Measurements from ENCODE around the gene RTEL1.

Gene RTEL1

DNA sequence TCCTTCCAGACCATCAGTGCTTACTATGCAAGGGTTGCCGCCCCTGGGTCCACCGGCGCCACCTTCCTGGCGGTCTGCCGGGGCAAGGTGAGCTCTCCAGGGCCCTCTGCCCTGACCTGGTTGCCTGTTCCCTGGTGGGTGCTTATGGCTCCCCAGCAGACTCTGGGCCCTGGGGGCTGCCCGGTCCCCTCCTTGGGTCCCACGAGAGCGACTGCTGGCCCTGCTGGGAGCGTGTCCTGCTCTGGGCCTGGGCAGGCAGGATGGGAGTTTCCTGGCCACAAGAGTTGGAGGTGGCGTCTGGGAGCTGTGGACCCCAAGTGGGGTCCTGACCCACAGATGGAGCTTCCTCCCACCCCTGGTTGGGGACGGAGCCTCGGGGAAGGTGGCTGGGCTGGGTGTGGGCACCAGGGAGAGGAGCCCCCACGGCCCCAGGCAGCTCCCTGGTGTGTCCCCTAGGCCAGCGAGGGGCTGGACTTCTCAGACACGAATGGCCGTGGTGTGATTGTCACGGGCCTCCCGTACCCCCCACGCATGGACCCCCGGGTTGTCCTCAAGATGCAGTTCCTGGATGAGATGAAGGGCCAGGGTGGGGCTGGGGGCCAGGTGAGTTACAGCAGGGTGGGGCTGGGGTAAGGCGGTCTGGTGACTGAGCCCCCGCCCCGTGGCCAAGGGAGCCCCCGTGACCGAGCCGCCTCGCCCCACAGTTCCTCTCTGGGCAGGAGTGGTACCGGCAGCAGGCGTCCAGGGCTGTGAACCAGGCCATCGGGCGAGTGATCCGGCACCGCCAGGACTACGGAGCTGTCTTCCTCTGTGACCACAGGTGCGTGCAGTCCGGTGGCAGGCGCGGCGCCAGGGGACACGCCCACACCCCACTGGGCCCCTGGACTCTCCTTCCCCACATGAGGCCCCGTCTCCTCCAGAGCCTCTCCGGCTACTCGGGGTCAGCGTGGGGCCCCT lies 31.2 kb downstream of the RTEL1 start:
- DNase-seq (ENCODE audit: low read depth in 2 of 2, low spot score in 1 of 2) = no peak

DNA sequence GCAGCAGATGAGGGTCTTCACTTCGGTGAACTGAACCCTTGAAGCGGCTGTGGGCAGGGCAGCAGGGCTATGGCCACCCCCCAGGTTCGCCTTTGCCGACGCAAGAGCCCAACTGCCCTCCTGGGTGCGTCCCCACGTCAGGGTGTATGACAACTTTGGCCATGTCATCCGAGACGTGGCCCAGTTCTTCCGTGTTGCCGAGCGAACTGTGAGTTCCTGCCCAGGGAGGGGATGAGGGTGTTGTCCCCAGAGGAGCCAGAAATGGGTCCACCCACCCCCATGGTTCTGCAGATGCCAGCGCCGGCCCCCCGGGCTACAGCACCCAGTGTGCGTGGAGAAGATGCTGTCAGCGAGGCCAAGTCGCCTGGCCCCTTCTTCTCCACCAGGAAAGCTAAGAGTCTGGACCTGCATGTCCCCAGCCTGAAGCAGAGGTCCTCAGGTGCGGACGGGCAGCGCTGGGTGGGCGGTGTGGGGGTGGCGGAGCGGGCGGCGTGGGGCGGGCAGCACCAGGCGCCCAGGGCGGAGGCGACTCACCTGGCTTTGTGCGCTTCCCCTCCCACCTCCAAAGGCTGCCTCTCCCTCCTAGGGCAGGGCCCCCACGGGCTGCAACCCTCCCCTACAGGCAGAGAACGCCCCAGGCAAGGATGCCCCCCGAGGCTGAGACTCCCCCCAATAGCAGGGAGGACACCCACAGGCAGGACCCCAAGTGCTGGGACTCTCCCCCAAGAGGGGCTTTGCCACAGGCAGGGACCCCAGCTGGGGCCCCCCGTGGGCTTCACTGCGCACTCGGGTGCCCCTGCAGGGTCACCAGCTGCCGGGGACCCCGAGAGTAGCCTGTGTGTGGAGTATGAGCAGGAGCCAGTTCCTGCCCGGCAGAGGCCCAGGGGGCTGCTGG lies 32.1 kb downstream of the RTEL1 start:
- no peak for DNase-seq (ENCODE audit: low read depth in 2 of 2, low spot score in 1 of 2)

DNA sequence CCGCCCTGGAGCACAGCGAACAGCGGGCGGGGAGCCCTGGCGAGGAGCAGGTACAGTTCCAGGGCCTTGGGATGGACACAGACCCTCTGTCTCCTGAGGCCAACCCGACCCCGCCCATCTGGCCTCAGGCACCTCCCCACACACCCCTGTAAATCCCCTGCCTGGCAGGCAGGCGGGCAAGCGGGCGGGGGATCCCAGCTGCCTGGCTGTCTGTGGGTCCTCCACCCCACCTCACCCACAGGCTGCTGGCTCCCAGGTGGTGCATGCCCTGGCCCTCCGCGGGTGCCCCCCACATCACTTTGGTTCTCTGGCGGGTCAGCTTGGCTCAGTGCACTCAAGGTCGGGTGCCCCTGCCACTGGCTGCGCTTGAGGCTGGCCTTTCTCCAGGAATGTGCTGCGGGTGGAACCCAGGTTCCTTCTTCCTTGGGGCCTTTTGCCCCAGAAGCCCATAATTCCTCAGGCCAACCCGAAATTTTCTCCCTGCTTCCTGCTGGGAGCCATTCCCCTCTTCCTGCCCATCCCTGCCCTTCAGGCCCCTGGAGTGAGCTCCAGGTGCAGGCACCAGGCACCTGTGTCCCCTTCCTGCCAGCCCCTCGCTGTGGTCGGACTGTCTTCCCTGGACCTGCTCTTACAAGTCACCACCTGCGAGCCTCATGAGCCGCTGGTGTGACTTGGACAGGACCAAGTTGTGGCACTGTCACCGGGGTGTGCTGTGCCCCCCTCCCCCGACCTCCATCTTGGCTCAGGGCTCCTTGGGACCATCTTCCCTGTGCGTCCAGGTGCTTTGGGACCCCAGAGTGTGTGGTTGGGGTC lies 33.0 kb downstream of the RTEL1 start:
- no peak for DNase-seq (ENCODE audit: low read depth in 2 of 2, low spot score in 1 of 2)

DNA sequence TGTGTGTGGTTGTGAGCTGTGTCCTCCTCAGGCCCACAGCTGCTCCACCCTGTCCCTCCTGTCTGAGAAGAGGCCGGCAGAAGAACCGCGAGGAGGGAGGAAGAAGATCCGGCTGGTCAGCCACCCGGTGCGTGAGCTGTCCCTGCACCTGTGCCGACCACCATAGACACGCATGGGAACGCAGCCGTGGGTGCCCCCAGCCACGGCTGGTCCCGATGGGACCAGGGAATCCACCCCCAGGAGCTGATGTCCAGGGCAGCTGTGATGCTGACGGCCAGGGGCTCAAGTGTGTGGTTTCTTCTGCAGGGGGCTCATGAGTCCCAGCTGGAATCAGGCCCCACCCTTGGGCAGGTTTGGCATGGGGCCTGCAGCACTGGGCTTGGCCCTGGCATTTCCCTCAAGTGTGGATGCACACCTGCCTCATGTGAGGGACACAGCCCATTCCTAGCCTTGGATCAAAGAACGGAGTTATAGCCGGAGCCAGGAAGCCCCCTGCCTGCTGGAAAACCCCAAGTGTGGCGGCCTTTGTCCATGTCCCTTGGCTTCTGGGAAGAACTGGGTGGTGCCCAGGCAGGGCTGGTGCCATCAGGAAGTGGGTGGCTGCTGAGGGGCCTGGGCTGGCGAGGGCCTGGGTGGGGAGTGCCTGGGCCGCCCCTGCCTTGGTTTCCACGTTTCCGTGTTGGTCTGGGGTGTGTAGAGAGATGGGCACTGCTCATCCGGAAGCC lies 33.8 kb downstream of the RTEL1 start:
- DNase-seq (ENCODE audit: low read depth in 2 of 2, low spot score in 1 of 2) = no peak

DNA sequence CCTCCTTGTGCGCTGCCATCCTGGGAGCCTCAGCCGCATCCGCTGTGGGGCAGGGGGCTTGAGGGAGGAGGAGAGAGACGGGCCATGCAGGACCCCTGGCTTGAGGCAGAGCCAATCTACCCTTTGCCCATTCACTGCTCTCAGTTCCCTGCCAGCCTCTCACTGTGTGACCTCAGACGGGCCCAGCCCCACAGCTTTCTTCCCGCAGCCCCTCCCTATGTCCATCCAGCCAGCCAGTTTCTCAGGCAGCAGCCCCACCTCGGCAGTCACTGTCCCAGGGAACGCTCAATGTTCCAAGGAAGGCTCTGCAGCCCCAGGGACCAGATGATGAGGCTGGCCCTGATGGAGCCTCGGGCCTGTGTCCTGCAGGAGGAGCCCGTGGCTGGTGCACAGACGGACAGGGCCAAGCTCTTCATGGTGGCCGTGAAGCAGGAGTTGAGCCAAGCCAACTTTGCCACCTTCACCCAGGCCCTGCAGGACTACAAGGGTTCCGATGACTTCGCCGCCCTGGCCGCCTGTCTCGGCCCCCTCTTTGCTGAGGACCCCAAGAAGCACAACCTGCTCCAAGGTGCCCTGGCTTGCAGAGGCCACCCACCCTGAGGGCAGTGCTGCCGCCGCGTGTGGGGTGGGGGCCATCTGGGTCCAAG lies 34.4 kb downstream of the RTEL1 start:
- no peak for DNase-seq (ENCODE audit: low read depth in 2 of 2, low spot score in 1 of 2)

DNA sequence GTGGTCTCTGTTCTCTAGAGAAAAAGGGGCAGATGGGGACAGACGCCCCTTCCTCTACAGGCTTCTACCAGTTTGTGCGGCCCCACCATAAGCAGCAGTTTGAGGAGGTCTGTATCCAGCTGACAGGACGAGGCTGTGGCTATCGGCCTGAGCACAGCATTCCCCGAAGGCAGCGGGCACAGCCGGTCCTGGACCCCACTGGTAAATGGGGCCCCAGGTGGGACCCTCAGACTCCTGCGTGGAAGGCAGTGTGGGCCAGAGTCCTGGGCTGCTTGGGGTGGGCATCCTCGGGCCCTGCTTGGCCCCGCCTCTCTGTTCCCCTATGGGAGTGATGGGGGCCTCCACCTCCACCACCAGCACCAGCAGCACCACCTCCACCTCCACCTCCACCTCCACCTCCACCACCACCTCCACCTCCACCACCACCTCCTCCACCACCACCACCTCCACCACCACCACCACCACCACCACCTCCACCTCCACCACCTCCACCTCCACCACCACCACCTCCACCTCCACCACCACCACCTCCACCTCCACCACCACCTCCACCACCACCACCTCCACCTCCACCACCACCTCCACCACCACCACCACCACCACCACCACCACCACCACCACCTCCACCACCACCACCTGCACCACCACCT lies 35.1 kb downstream of the RTEL1 start:
- DNase-seq (ENCODE audit: low read depth in 2 of 2, low spot score in 1 of 2) = no peak

DNA sequence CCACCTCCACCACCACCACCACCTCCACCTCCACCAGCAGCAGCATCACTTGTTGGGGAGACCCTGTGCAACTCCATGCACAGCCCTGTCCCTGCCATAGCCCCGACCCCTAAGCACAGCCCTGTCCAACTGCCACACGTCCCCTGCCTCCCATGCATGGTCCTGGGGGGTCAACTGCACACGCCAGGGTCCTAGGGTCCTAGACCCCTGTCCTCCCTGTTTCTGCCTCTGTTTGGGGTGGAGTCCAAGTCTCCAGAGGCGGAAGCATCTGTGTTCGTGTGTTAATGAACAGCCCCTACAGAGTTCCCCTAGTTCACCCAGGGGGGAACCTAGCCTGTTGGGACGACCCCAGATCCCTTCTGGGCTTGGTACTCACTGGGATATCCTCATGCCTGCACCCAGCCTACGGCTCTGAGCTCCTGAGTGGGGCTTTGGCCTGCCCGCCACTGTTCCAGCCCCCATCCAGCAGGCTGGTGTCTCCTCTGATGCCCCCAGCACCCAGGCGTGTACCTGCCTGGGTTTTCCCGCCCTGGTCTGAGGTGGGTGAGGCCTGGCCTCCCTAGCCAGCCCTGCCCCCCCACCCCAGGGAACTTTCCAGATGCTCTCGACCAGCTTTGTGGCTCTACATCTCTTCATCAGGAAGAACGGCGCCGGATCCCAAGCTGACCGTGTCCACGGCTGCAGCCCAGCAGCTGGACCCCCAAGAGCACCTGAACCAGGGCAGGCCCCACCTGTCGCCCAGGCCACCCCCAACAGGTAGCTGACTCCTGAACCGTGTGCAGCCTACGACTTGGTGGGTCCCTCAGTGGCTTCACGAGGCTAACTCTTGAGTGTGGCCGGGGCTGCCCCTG lies 35.8 kb downstream of the RTEL1 start:
- DNase-seq (ENCODE audit: low read depth in 2 of 2, low spot score in 1 of 2) = no peak

DNA sequence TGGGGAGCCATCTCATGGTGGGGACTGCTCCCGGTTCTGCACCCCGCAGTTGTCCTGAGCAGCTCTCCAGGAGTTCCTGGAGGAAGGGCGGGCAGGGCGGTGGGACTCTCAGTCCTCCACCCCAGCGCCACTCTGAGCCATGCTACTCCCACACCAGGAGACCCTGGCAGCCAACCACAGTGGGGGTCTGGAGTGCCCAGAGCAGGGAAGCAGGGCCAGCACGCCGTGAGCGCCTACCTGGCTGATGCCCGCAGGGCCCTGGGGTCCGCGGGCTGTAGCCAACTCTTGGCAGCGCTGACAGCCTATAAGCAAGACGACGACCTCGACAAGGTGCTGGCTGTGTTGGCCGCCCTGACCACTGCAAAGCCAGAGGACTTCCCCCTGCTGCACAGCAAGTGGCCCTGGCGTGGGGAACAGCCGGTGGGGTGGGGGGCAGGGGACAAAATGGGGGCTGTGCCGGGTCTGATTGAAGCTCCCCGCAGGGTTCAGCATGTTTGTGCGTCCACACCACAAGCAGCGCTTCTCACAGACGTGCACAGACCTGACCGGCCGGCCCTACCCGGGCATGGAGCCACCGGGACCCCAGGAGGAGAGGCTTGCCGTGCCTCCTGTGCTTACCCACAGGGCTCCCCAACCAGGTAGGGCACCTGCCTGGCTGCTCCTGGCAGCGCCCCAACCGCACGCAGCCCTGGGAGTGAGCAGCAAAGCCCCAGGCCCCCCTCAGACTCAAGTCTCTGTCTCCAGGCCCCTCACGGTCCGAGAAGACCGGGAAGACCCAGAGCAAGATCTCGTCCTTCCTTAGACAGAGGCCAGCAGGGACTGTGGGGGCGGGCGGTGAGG lies 36.7 kb downstream of the RTEL1 start:
- no peak for DNase-seq (ENCODE audit: low read depth in 2 of 2, low spot score in 1 of 2)

DNA sequence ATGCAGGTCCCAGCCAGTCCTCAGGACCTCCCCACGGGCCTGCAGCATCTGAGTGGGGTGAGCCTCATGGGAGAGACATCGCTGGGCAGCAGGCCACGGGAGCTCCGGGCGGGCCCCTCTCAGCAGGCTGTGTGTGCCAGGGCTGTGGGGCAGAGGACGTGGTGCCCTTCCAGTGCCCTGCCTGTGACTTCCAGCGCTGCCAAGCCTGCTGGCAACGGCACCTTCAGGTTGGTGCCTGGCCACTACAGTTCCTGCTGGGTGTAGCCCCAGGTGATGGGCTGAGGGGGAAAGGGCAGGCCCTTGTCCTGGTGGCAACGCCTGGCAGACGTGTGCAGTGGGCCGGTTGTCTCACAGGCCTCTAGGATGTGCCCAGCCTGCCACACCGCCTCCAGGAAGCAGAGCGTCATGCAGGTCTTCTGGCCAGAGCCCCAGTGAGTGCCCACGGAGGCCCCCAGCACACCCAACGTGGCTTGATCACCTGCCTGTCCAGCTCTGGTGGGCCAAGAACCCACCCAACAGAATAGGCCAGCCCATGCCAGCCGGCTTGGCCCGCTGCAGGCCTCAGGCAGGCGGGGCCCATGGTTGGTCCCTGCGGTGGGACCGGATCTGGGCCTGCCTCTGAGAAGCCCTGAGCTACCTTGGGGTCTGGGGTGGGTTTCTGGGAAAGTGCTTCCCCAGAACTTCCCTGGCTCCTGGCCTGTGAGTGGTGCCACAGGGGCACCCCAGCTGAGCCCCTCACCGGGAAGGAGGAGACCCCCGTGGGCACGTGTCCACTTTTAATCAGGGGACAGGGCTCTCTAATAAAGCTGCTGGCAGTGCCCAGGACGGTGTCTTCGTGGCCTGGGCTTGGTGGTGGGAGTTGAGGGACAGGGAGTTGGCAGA lies 37.6 kb downstream of the RTEL1 start:
- DNase-seq (ENCODE audit: low read depth in 2 of 2, low spot score in 1 of 2) = no peak

DNA sequence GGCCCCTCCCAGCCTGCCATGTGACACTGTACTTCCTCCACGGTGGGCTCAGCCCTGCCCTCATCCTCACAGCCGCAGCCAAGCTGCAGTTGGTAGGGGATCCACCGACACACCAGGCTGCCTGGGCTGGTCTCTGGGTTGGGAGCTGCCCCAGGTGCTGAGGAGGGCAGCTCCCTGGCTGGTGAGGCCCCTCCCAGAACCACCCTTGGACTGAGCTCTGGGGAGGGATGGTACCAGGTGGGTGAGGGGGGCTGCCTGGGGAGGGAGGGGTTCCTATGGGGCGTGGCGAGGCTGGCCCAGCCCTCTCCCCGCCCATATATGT lies 38.2 kb downstream of the RTEL1 start:
- DNase-seq (ENCODE audit: low read depth in 2 of 2, low spot score in 1 of 2) = no peak

DNA sequence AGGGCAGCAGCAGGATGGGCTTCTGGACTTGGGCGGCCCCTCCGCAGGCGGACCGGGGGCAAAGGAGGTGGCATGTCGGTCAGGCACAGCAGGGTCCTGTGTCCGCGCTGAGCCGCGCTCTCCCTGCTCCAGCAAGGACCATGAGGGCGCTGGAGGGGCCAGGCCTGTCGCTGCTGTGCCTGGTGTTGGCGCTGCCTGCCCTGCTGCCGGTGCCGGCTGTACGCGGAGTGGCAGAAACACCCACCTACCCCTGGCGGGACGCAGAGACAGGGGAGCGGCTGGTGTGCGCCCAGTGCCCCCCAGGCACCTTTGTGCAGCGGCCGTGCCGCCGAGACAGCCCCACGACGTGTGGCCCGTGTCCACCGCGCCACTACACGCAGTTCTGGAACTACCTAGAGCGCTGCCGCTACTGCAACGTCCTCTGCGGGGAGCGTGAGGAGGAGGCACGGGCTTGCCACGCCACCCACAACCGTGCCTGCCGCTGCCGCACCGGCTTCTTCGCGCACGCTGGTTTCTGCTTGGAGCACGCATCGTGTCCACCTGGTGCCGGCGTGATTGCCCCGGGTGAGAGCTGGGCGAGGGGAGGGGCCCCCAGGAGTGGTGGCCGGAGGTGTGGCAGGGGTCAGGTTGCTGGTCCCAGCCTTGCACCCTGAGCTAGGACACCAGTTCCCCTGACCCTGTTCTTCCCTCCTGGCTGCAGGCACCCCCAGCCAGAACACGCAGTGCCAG lies 38.7 kb downstream of the RTEL1 start, which contains the start of gene TNFRSF6B:
Gene TNFRSF6B, plus strand, starts transcription at position 25 of the 729 bp plus-strand sequence. Its CDS starts 116 bp downstream, at position 141.
- no peak for DNase-seq (ENCODE audit: low read depth in 2 of 2, low spot score in 1 of 2)

DNA sequence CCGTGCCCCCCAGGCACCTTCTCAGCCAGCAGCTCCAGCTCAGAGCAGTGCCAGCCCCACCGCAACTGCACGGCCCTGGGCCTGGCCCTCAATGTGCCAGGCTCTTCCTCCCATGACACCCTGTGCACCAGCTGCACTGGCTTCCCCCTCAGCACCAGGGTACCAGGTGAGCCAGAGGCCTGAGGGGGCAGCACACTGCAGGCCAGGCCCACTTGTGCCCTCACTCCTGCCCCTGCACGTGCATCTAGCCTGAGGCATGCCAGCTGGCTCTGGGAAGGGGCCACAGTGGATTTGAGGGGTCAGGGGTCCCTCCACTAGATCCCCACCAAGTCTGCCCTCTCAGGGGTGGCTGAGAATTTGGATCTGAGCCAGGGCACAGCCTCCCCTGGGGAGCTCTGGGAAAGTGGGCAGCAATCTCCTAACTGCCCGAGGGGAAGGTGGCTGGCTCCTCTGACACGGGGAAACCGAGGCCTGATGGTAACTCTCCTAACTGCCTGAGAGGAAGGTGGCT lies 39.3 kb downstream of the RTEL1 start:
- no peak for DNase-seq (ENCODE audit: low read depth in 2 of 2, low spot score in 1 of 2)

DNA sequence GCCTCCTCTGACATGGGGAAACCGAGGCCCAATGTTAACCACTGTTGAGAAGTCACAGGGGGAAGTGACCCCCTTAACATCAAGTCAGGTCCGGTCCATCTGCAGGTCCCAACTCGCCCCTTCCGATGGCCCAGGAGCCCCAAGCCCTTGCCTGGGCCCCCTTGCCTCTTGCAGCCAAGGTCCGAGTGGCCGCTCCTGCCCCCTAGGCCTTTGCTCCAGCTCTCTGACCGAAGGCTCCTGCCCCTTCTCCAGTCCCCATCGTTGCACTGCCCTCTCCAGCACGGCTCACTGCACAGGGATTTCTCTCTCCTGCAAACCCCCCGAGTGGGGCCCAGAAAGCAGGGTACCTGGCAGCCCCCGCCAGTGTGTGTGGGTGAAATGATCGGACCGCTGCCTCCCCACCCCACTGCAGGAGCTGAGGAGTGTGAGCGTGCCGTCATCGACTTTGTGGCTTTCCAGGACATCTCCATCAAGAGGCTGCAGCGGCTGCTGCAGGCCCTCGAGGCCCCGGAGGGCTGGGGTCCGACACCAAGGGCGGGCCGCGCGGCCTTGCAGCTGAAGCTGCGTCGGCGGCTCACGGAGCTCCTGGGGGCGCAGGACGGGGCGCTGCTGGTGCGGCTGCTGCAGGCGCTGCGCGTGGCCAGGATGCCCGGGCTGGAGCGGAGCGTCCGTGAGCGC lies 39.9 kb downstream of the RTEL1 start:
- no peak for DNase-seq (ENCODE audit: low read depth in 2 of 2, low spot score in 1 of 2)

DNA sequence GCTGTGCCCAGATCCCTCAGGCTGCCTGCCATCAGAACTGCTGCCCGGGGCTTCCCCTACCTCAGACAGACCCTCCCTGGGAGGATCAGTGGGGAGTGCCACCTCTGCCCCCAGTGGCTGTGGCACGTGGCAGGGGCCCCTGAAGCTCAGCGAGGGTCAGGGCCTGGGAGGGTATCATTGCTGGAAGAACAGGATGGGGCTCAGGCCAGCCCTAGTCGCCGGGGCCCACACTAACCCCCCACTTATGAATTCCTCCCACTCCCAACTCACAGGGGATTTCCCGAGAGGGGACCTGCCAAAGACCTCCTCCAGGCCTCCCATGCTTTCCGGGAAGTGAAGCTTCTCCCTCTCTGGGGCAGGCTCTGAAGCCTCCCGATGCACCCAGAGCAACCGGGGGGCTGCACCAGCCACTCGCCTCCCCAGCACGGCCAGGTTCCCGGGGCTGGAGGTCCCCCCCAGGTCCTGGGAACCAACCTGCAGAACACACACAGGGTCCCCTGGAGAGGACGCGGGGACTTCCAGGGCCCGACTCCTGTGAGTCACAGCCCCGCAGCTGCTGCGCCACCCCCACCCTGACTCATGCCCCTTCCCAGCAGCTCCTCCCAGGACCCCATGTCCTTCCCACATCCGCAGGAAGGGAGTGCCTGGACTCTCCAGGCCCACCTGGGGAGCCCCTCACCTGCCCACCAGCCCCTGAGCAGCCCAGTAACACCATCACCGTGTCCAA lies 40.8 kb downstream of the RTEL1 start:
- DNase-seq (ENCODE audit: low read depth in 2 of 2, low spot score in 1 of 2) = no peak

Data from stimulated activated CD8-positive, alpha-beta memory T cell treated with anti-CD3 and anti-CD28 coated beads, Interleukin-4, amount 100 ng/mL, for 1 hour (primary cell).